RWPE1 (cell line): Measurements from ENCODE around the gene SLC9A9.

Experiments
- CTCF ChIA-PET: fragments of 350-600 bp; sonication (Branson Sonifier 250); formaldehyde crosslinking; extraction: SDS; loops from one replicate; lab custom pipeline; 2021; lab: Yijun Ruan, JAX
- POLR2A ChIA-PET: fragments of 400-600 bp; formaldehyde crosslinking; extraction: SDS; loops from one replicate; lab custom pipeline; 2020; ENCODE audit warnings: antibody characterized with exemption; ENCODE audit not compliant: low non-redundant PET; lab: Yijun Ruan, JAX
- DNase-seq: peaks from one replicate; pipeline ENCODE4 v3.0.0; 2012; ENCODE audit warnings: low spot score
- H3K27ac ChIP-seq: fragments of 450-650 bp; 2 replicates; pipeline ENCODE4 v1.5.1; 2017
- CTCF ChIP-seq: fragments of 450-650 bp; conservative IDR thresholded peaks from 2 replicates; pipeline ENCODE4 v1.5.1; 2017; ENCODE audit warnings: low read depth, mild to moderate bottlenecking

The SLC9A9 gene

GRCh38 chr3:143402602-143403001 is 445.7 kb downstream of the SLC9A9 start:
- ChIA-PET CTCF (no interaction called here), POLR2A (no interaction called here)
- H3K27ac ChIP-seq = no peak overlapping the region
- DNase-seq = no peak
- TF ChIP-seq CTCF = no peak

GRCh38 chr3:143396790-143397189 is 451.5 kb downstream of the SLC9A9 start:
- DNase-seq = no peak
- ChIA-PET POLR2A (no interaction called here), CTCF (no interaction called here)
- H3K27ac ChIP-seq = no peak overlapping the region
- no peak for TF ChIP-seq CTCF

GRCh38 chr3:143389388-143389787 is 458.9 kb downstream of the SLC9A9 start:
- ChIA-PET POLR2A (no interaction called here), CTCF (interaction anchor here (0.7 kb wide), 1 partner anchor 408 kb away, joined by 3 read pairs; no protein-coding TSS in a partner anchor)
- H3K27ac ChIP-seq = no peak overlapping the region
- DNase-seq = no peak
- TF ChIP-seq CTCF = no peak

- POLR2A ChIA-PET = no interaction called here
- DNase-seq = no peak
- CTCF ChIA-PET = no interaction called here
- TF ChIP-seq CTCF = no peak
- no peak overlapping the region for H3K27ac ChIP-seq
Observed at GRCh38 chr3:143387425-143387824, 460.8 kb downstream of the SLC9A9 start.

GRCh38 chr3:143384076-143384475 is 464.2 kb downstream of the SLC9A9 start:
- TF ChIP-seq CTCF = no peak
- CTCF ChIA-PET = no interaction called here

GRCh38 chr3:143383421-143383820 is 464.8 kb downstream of the SLC9A9 start:
- TF ChIP-seq CTCF = no peak

More at GRCh38 chr3:143384076-143384475, 464.2 kb downstream of the SLC9A9 start:
- DNase-seq = no peak
- no peak overlapping the region for H3K27ac ChIP-seq
- POLR2A ChIA-PET = no interaction called here

GRCh38 chr3:143382816-143383215 is 465.5 kb downstream of the SLC9A9 start:
- no peak overlapping the region for H3K27ac ChIP-seq
- POLR2A ChIA-PET = no interaction called here
- TF ChIP-seq CTCF = no peak
- DNase-seq = no peak
- CTCF ChIA-PET = no interaction called here

More at GRCh38 chr3:143383421-143383820, 464.8 kb downstream of the SLC9A9 start:
- H3K27ac ChIP-seq = no peak overlapping the region
- ChIA-PET POLR2A (no interaction called here), CTCF (no interaction called here)
- no peak for DNase-seq
